GM21447 (cell line): Measurements from ENCODE around the gene U2SURP.
A peak's percentile ranks its signal among the peaks of the same experiment; 100 is the strongest.

Experiments used
- ATAC-seq: cut with Tn5 transposase; IDR thresholded peaks from one replicate; pipeline ENCODE4 v1.9.1; 2021; ENCODE audit not compliant: unreplicated experiment

Gene U2SURP

GRCh38 chr3:143001369-143002082 lies at the start of gene U2SURP:
Gene U2SURP (plus strand): TSS chr3:143001570. CDS start chr3:143001629, 59 bp downstream.
- ATAC-seq = peak; percentile 87

- ATAC-seq = no peak
These were observed 49.6 kb upstream of the U2SURP start for GRCh38 chr3:142951794-142952193.

GRCh38 chr3:142952272-142953193 lies 48.8 kb upstream of the U2SURP start:
- no peak for ATAC-seq

GRCh38 chr3:142953443-142953842 lies 47.9 kb upstream of the U2SURP start:
- ATAC-seq = no peak

GRCh38 chr3:142958707-142959106 lies 42.7 kb upstream of the U2SURP start:
- no peak for ATAC-seq

- ATAC-seq = no peak
These were observed 41.0 kb upstream of the U2SURP start for GRCh38 chr3:142960322-142960850.

GRCh38 chr3:142961539-142961938 lies 39.8 kb upstream of the U2SURP start:
- no peak for ATAC-seq

- ATAC-seq = no peak
These were observed 39.2 kb upstream of the U2SURP start for GRCh38 chr3:142962175-142962519.

GRCh38 chr3:142962520-142963233 lies 38.7 kb upstream of the U2SURP start:
- no peak for ATAC-seq

GRCh38 chr3:142963234-142963515 lies 38.2 kb upstream of the U2SURP start:
- no peak for ATAC-seq

- ATAC-seq = no peak
These were observed 37.6 kb upstream of the U2SURP start, which contains the start of gene PAQR9 for GRCh38 chr3:142963516-142964448. Gene PAQR9 (minus strand): TSS chr3:142963674. CDS start chr3:142963336, 338 bp downstream.

- no peak for ATAC-seq
These were observed 35.8 kb upstream of the U2SURP start for GRCh38 chr3:142965581-142965980.

- no peak for ATAC-seq
These were observed 34.6 kb upstream of the U2SURP start for GRCh38 chr3:142966808-142967207.

GRCh38 chr3:142968319-142969025 lies 32.9 kb upstream of the U2SURP start:
- no peak for ATAC-seq

- no peak for ATAC-seq
These were observed 29.9 kb upstream of the U2SURP start for GRCh38 chr3:142971431-142971830.

GRCh38 chr3:142972092-142972753 lies 29.1 kb upstream of the U2SURP start:
- no peak for ATAC-seq

GRCh38 chr3:142973217-142974009 lies 28.0 kb upstream of the U2SURP start:
- ATAC-seq = no peak

GRCh38 chr3:142975316-142975995 lies 25.9 kb upstream of the U2SURP start:
- no peak for ATAC-seq
